ENCODE results near the gene ZCCHC13.
"Not testable (repeated sequence)": the region's sequence is repeated elsewhere in the genome, so short reads cannot be mapped to it uniquely, and the experiment has no call there.

The ZCCHC13 gene

GRCh38 chrX:74324131-74324530 lies 20.2 kb downstream of the ZCCHC13 start:
- DNase-seq (ENCODE audit: low spot score) = no peak

DNA sequence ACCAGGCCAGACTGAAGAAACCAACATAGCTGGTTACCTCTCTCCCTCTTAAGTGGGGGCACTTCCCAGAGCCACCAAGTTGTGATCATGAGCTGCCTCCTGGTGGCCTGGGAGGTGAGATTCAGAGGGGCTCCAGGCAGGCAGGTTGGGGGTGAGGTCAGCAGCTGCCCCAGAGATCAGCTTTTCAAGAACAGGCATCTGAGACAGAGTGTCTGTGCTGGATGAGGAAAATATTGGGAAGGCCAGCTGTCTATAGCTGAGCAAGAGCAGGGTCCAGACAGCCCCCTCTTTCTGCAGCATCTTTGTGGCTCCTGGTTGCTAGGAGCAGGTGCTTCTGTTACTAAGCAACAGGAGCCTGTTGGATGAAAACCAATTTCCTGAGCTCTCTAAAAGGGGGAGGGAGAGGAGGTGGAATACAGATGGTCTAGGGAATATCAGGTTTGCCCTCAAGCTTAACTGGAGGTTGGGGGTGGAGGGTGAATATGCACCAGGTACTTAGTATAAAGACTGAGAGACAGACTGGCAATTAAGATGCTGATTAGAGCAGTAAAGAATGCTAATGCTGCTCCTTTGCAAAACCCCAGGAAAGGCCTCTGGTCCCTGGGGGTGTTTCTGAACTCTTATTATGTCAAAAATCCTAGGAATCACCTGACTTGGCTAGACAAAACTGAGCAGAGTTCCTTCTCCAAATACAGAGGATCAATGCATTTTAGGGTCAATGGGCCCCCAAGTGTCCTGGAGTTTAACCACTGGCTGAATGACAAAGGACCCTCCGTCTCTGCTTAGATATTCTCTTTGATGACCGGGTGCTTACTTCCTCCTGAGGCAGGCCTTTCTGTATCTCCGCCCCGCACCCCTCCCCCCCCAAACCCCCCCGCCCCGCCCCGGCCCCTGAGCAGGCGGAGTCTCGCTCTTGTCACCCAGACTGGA lies 21.4 kb downstream of the ZCCHC13 start:
- peak; percentile 59 for DNase-seq (ENCODE audit: low spot score)

GRCh38 chrX:74338852-74339251 lies 34.9 kb downstream of the ZCCHC13 start:
- DNase-seq (ENCODE audit: low spot score) = no peak

GRCh38 chrX:74340051-74340450 lies 36.1 kb downstream of the ZCCHC13 start:
- no peak for DNase-seq (ENCODE audit: low spot score)

DNA sequence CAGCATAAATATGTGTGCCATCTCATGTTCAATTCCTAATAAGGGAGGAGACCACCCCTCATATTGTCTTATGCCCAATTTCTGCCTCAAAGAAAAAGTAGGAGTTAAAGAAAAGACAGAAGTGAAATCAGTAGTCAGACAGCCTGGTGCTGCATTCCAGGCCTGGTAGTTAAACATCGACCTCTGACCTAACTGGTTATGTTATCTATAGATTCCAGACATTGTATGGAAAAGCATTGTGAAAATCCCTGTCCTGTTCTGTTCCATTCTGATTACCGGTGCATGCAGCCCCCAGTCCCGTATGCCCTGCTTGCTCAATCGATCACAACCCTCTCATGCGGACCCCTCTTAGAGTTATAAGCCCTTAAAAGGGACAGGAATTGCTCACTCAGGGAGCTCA lies 38.2 kb downstream of the ZCCHC13 start:
- not testable (repeated sequence) for DNase-seq (ENCODE audit: low spot score)

DNA sequence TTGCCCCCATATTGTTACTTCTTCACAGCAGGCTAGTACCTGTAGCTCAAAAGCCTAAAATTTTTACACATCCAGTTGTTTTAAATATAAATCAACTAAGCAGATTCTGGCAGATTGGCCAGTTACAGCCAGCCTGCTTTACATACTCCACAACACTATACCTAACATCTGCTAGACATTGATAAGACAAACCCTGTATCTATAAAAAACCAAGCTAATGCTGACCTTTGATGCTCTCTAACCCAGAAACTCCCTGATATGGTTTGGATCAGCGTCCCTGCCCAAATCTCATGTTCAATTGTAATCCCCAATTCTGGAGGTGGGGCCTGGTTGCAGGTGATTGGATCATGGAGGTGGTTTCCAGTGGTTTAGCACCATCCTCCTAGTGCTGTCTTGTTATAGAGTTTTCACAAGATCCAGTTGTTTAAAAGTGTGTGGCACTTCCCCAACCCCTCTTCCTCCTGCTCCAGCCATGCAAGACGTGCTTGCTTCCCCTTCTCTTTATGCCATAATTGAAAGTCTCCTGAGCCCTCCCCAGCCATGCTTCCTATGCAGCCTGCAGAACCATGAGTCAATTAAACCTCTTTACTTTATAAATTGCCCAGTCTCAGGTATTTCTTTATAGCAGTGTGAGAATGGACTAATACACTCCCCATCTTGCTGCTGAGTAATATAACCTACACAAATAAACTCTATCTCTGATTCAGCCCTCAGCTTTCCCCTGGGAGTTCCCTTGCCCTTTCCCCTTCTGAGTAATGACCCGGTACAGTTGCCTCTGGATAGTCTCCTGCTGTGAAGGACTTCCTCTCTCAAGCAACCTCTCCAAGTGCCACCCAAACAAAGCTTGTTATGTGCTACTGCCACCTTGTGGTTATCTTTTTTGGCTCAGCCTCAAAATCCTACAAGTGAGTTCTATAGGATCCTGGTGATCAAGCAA lies 39.6 kb downstream of the ZCCHC13 start:
- peak; percentile 66 for DNase-seq (ENCODE audit: low spot score)

DNA sequence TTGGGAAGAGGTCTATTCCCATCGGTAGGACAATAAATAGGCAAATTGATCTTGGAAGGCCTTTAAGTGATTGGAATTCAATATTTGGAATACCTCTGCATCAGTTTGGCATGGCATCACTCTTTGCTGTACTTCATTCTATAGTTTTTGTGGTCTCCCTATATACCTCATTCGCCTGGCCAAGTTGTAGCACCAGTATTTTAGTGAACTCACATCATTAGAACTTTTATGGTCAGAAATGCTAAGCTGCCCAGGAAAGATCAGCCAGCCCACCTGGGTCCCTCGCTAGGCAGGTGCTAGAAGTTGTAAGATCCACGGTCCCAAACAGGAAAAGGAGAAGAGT lies 40.3 kb downstream of the ZCCHC13 start:
- no peak for DNase-seq (ENCODE audit: low spot score)

DNA sequence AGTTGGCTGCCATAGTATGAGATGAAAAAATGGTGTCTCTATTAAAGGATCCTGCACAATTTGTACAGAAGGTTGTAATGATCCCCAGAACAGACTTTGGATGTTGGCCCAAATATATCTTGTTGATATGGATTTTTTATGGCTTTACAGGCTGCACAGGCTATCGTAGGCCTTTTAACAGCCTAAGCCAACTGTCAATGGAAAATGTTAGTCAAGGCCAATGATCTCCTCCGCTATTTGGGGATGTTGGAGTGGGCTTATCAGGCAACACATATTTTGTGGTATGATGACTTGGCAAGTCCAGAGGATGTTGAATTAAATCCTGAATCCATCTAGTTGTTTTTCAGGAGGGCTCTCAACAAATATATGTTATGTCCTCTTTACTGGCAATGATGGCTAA lies 42.1 kb downstream of the ZCCHC13 start:
- DNase-seq (ENCODE audit: low spot score) = no peak

- no peak for DNase-seq (ENCODE audit: low spot score)
Measured at GRCh38 chrX:74349387-74349786, 45.4 kb downstream of the ZCCHC13 start.

DNA sequence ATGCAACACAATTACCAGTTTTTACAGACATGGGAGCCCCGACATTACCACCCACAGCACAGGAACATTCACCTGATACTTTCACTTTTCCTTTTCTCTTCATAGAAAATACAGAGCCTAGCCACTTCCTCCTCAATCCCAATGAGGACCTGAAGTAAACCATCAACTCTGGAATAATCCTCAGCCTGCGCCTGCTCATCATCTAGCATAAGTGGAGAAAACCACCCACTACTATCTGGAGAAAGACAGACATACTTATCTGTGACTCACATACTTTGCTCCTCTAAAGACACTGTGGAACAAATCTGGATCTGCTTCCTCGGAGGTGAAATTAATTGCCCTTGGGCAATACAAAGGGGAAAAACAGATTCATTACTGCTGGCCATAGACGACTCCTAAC lies 47.8 kb downstream of the ZCCHC13 start:
- no peak for DNase-seq (ENCODE audit: low spot score)

DNA sequence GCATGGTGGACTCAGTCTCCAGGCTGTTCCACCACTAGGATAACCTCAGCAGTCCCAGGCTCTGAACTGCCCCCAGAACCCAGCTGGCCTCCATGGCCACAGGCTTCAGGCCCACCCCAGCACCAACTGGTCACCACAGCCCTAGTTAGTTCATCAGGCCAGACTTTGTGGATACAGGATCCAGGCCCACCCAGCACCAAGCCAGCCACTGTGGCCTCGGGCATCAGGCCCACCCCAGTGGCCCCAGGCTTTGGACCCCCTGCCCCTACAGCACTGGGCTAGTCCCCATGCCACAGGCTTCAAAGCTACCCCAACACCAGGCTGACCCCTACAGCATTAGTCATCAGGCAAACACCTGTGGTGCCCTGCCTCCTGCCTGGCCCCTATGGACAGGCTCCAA lies 50.0 kb downstream of the ZCCHC13 start:
- DNase-seq (ENCODE audit: low spot score) = no peak
